ENCODE measurements around the gene TMEM138.

TMEM138 gene

DNA sequence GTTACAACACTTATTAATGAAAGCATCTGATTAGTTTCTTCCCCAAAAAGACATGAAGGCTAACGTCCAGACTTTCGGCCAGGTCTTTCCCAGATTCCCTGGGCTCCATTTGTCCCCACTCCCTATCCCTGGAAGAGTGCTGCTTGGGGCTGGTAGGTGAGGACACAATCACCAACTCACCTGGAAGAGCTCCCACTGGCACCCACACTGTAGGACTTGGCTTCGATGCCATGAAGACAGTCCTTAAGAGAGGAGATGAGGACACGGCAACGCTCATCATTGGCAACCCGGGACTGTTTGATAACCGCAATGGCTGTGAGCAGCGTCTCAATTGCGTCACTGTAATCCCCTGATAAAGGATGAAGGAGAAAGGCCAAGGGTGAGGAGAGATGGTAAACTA, 49.4 kb downstream of the TMEM138 start:
- no peak for DNase-seq

DNA sequence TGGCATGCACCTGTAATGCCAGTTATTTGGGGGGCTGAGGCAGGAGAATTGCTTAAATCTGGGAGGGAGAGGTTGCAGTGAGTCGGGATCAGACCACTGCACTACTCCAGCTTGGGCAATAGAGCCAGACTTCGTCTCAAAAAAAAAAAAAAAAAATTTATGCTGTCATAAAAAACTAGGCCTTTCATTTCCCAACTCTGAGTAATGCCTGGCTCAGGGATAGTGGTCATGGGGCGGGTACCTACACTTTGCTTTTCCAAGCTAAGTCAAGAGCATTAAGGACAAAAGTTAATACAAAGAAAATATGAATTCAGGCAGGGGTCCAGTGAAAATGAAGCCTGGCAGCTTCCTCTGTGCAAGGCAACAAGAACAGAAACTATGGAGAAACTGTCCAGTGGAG, 51.3 kb downstream of the TMEM138 start:
- DNase-seq, result no peak

DNA sequence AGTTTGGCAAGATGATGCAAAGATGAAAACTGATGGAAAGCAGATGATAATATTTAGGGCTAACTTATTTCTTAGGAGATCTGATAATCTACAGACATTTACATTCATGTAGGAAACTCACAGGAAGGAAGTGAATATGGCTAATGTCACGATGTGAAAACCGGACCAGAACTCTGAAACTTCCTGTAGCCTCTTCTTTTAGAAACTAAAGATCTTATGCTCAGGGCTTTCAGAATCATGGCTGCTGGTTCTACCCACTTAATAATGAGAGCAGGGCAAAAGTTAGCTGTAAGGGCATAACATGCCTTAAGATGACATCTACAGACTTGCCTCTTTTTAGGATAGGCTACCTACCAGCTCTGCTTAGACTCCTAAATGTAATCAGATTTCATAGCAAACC, 52.4 kb downstream of the TMEM138 start:
- DNase-seq, result no peak

DNA sequence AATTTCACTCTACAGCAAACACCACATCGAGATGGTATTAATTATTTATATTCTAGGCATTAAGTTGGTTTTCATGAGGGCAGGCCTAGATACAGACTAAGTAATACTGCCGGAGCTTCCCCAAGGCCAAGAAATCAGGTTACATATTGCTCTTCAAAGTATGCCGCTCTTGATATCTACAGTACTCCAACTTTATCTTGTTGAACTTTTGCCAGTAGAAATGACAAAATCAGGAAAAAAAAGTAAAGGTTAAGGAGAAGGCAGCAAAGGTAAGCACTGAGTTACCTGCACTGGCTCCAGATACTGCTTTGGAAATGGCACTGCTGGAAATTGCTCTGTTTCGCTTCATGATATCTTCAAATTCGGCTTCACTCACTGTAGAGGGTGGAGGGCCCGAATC, 53.2 kb downstream of the TMEM138 start:
- no peak for DNase-seq

DNA sequence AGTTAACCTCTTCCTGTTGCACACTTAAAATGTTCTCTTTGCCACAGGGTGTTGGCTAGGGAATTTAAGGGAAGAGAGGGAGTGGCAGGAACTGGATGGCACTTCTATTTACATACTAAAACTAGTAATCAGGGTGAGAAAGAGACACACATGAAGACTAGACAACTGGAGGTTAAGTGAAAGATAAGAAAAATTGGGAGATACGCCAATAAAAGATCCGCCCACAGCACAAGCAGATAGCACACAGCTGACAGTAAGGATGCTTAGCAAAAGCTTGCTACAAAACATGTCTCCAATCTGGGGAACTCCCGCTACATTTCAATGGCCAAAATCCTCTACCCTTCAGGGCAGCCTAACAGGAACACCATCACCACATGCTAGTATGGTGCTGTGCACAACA, 54.8 kb downstream of the TMEM138 start:
- DNase-seq, result no peak

DNA sequence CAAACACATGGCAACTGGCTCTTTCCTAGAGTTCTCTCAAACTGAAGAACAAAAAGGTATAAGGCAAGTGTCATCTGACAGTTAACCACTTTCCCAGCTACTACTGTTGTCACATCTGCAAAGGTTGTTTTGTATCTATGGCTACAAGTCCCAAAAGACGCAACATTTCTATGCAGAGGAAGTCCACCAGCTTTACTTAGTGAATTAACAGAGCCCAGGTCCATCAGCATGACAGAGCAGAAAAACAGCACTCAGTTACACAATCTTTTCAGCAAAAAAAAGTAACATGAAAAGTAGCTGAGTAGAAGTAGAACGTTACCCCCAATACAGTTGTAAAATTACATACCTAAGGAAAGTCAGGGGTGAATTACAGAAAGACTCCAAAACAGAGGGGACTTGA, 55.5 kb downstream of the TMEM138 start:
- no peak for DNase-seq

DNA sequence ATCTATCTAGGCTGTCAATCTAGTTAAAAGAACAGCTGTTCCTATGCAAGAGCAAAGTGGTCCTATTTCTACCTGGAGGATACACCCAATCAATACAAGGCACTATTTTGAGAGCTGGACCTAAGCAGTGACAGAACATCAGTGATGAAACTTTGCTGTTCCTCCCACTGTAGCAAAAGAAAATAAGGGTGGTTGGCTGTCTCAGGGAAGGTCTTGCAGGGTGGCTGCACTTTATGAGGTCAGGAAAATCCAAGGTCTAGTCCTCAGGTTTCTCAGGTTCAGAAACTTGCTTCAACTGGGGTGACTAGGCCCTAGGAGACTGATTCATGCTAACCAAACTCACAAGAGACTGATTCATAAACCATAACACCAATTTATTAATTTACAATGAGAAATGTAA, 56.0 kb downstream of the TMEM138 start:
- DNase-seq, result no peak
